ENCODE measurements around the gene FAM47E. TPM values are rescaled to one million over a fixed set of nuclear protein-coding genes. Genes with fewer than 3 reads are reported as not detected.

FAM47E gene
- polyA plus RNA-seq, 1 donor = 11.9 TPM

DNA sequence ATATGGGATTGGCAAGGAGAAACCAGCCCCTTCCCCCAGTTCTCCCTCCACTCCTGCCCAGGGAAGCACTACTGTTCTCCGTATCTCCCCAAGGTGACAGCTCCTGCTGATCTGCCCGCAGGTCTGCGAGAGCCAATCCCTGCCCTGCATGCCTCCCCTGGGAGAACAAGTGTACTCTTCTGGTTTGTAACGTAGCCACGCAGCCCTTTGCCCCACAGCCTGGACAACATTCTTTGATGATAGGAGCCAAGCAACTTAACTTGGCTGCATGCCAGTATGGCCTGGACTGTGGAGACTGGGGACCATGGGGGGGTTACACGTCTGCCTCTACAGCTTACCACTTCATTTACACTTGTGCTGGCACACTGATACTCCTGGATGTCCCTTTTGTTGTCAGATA, 57.0 kb downstream of the FAM47E start:
- H3K27me3 ChIP-seq (ENCODE audit: control insufficient read depth, insufficient read depth, low read length) = no peaks in the 10 kb centered on the region

DNA sequence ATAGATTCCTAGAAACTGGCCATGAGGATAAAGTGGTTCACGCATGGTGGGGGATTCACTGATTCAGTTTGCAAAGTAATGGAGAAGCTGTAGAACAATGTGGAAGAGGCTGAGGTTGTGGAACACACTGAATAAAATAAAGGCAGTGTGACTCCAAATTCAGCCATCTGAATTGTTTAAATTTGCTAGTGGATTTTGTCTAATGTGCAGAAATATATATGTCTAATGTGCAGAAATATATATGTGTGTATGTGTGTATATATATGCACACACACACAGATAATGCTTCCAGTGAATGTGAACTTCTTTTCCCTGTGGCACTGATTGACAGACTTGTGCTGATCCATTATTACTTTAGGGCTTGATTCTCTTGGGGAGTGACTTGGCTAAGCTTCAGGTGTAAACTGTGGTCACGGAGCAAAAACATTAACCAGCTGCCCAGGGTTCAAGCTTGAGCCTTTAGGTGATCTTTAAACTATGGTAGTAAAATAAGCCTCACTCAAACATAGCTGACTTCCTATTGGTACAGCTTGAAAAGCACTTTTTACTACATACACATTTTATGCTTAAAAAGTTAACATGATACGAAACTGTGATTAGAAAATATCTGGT, 58.5 kb downstream of the FAM47E start:
- H3K9me3 ChIP-seq (ENCODE audit: control insufficient read depth, low read depth, low read length) = no peaks in the 10 kb centered on the region
- peaks cover 37% of the 10 kb centered on the region for H3K4me1 ChIP-seq (ENCODE audit: control insufficient read depth, insufficient read depth, low read length)
- H3K36me3 ChIP-seq (ENCODE audit: control insufficient read depth, insufficient read depth, low read length) = peaks cover 10% of the 10 kb centered on the region
- peak; percentile 23 to 55 for DNase-seq
- no peak overlapping the region for H3K4me3 ChIP-seq (ENCODE audit: low read length)
- H3K27ac ChIP-seq (ENCODE audit: low read length) = peak overlapping the region; percentile 67
- no peaks in the 10 kb centered on the region for H3K27me3 ChIP-seq (ENCODE audit: control insufficient read depth, insufficient read depth, low read length)
- WGBS (ENCODE audit: insufficient coverage, low lambda C conversion rate) = 40% methylated on average over 1 of the region's 3 CpGs

More for the DNA sequence above, 57.0 kb downstream of the FAM47E start:
- Histone ChIP-seq H3K36me3 (ENCODE audit: control insufficient read depth, insufficient read depth, low read length) (peaks cover 10% of the 10 kb centered on the region), H3K27ac (ENCODE audit: low read length) (peak overlapping the region; percentile 98), H3K4me3 (ENCODE audit: low read length) (no peak overlapping the region), H3K4me1 (ENCODE audit: control insufficient read depth, insufficient read depth, low read length) (peaks cover 42% of the 10 kb centered on the region), H3K9me3 (ENCODE audit: control insufficient read depth, low read depth, low read length) (no peaks in the 10 kb centered on the region)
- peak; percentile 85 to 90 for DNase-seq
- WGBS (ENCODE audit: insufficient coverage, low lambda C conversion rate) = no CpG with 5 or more reads among the region's 6 CpGs

DNA sequence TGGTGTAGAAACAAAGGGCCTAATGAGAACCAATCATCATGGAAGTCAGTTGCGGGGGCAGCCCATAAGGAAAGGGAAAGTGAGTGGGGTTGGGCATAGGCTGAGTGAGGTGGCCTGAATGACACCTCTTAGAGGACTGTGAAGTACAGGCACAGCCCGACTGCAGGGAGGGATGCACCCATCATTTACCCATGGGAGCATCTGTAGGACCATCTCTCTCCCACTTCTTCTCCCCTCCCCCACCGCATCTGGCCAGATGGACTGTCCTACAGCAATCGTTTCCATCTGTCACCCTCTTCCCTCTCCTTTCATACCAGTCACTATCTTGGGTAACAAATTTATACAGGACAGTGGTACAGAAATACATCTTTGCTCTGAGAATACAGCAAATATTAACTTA, 59.2 kb downstream of the FAM47E start:
- Histone ChIP-seq H3K9me3 (ENCODE audit: control insufficient read depth, low read depth, low read length) (no peaks in the 10 kb centered on the region), H3K4me3 (ENCODE audit: low read length) (no peak overlapping the region), H3K4me1 (ENCODE audit: control insufficient read depth, insufficient read depth, low read length) (peaks cover 32% of the 10 kb centered on the region), H3K36me3 (ENCODE audit: control insufficient read depth, insufficient read depth, low read length) (peaks cover 10% of the 10 kb centered on the region), H3K27me3 (ENCODE audit: control insufficient read depth, insufficient read depth, low read length) (no peaks in the 10 kb centered on the region), H3K27ac (ENCODE audit: low read length) (peak overlapping the region; percentile 67)
- DNase-seq = no peak
- 60% methylated on average over 1 of the region's 4 CpGs for WGBS (ENCODE audit: insufficient coverage, low lambda C conversion rate)

DNA sequence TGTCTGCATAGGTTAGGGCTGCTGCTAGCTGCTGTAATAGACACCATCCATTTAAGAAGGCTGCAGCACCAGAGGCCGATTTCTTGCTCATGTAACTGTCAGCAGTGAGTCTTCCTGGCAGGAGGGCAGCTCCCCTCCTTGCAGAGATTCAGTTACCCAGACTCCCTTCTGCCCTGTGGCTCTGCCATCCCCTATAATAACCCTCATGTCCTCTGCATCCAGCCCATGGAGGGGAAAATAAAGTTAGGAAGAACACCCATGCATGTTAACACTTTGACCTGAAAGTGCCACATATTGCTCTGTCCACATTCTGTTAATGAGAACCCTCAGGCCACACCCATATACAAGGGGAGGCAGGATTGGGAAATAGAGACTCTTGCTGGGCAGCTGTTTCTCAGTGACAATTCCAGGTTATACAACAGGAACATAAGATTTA, 60.4 kb downstream of the FAM47E start:
- DNase-seq = peak; percentile 37 to 68

DNA sequence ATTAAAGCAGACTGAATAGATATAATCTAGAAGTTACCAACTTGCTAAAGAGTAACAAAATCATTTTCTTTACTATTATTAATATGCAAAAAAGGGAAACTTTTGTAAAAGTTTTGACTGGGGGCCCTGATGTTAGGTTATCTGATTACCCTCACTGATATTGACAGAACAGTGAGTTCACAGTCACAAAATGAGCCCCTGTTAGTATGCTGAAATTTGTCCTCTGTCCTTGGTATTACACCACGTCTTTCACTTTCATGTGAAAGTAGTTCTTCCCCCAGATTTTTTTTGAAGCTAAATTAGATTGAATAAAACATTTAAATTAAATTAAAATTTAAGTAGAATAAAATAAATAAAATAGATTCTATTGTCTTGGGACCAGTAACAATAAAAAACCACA, 60.9 kb downstream of the FAM47E start:
- Histone ChIP-seq H3K27me3 (ENCODE audit: control insufficient read depth, insufficient read depth, low read length) (no peaks in the 10 kb centered on the region), H3K4me3 (ENCODE audit: low read length) (no peak overlapping the region), H3K36me3 (ENCODE audit: control insufficient read depth, insufficient read depth, low read length) (peaks cover 10% of the 10 kb centered on the region), H3K4me1 (ENCODE audit: control insufficient read depth, insufficient read depth, low read length) (peaks cover 31% of the 10 kb centered on the region), H3K9me3 (ENCODE audit: control insufficient read depth, low read depth, low read length) (peaks cover 8% of the 10 kb centered on the region), H3K27ac (ENCODE audit: low read length) (no peak overlapping the region)
- no peak for DNase-seq
- WGBS (ENCODE audit: insufficient coverage, low lambda C conversion rate) = no CpG with 5 or more reads among the region's 1 CpG

More for the DNA sequence above, 60.4 kb downstream of the FAM47E start:
- Histone ChIP-seq H3K36me3 (ENCODE audit: control insufficient read depth, insufficient read depth, low read length) (peaks cover 10% of the 10 kb centered on the region), H3K4me3 (ENCODE audit: low read length) (no peak overlapping the region), H3K4me1 (ENCODE audit: control insufficient read depth, insufficient read depth, low read length) (peaks cover 32% of the 10 kb centered on the region), H3K27ac (ENCODE audit: low read length) (no peak overlapping the region), H3K27me3 (ENCODE audit: control insufficient read depth, insufficient read depth, low read length) (no peaks in the 10 kb centered on the region), H3K9me3 (ENCODE audit: control insufficient read depth, low read depth, low read length) (peaks cover 6% of the 10 kb centered on the region)
- no CpG with 5 or more reads among the region's 1 CpG for WGBS (ENCODE audit: insufficient coverage, low lambda C conversion rate)

DNA sequence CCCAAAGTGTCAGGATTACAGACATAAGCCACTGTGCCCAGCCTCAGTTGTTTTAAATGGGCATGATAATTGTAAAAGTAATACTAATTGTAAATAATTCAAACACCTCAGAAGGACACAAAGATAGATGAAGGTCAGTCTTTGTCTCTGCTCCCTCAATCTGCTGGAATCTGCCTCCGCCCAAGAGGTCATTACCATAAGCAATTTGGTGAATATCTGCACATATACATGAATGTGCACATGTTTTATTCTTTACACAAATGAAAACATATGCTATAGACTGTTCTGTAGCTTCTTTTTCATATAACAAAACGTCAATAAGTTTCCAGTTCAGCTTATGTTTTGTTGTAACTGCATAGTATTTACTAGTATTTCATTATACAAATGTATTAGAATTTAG, 62.0 kb downstream of the FAM47E start:
- no peak for DNase-seq
- H3K27me3 ChIP-seq (ENCODE audit: control insufficient read depth, insufficient read depth, low read length) = no peaks in the 10 kb centered on the region
- peaks cover 10% of the 10 kb centered on the region for H3K36me3 ChIP-seq (ENCODE audit: control insufficient read depth, insufficient read depth, low read length)
- H3K27ac ChIP-seq (ENCODE audit: low read length) = no peak overlapping the region
- H3K4me1 ChIP-seq (ENCODE audit: control insufficient read depth, insufficient read depth, low read length) = peaks cover 24% of the 10 kb centered on the region
- H3K9me3 ChIP-seq (ENCODE audit: control insufficient read depth, low read depth, low read length) = peaks cover 8% of the 10 kb centered on the region
- WGBS (ENCODE audit: insufficient coverage, low lambda C conversion rate) = 75% methylated on average over 1 of the region's 2 CpGs
- no peak overlapping the region for H3K4me3 ChIP-seq (ENCODE audit: low read length)

DNA sequence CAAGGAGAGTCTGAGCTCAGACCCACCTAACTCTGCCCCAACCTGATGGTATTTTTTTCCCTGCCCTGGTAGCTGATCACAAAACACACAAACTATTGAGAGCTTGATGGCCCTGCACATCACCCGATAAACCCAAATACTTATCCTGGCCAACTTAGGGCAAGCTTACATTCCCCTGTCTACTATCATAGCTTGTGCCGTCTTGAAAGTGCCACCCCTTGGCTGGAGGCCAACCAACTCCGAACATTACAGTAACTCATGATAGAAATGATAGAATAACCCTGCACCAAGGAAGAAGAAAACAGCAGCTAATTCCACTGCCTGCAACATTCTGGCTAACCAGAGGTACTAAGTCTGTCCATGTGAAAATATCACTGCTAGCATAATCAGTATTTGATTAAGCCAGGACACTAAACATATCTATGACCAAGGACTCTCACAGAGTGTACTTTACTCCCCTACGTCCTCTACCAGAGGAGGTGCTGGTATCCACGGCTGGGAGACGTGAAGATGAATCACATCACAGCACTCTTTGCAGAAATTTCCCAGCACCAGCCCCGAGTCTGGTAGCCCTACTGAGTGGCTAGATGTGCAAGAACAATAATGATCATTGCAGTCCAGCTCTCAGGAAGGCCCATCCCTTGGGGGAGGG, 63.9 kb downstream of the FAM47E start:
- Histone ChIP-seq H3K9me3 (ENCODE audit: control insufficient read depth, low read depth, low read length) (peaks cover 8% of the 10 kb centered on the region), H3K4me1 (ENCODE audit: control insufficient read depth, insufficient read depth, low read length) (peaks cover 10% of the 10 kb centered on the region), H3K36me3 (ENCODE audit: control insufficient read depth, insufficient read depth, low read length) (no peaks in the 10 kb centered on the region), H3K27me3 (ENCODE audit: control insufficient read depth, insufficient read depth, low read length) (no peaks in the 10 kb centered on the region), H3K4me3 (ENCODE audit: low read length) (no peak overlapping the region), H3K27ac (ENCODE audit: low read length) (no peak overlapping the region)
- no peak for DNase-seq
- no CpG with 5 or more reads among the region's 7 CpGs for WGBS (ENCODE audit: insufficient coverage, low lambda C conversion rate)

DNA sequence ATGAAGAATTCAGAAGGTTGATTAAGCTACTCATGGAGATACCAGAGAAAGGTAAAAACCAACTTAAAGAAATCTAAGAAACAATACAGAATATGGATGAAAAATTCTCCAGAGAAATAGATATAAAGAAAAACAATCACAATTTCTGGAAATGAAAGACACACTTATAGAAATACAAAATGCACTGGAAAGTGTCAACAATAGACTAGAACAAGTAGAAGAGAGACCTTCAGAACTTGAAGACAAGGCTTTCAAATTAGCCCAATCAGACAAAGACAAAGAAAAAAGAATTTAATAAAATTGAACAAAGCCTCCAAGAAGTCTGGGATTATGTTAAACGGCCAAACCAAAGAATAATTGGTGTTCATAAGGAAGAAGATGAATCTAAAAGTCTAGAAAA, 64.6 kb downstream of the FAM47E start:
- Histone ChIP-seq H3K9me3 (ENCODE audit: control insufficient read depth, low read depth, low read length) (peaks cover 8% of the 10 kb centered on the region), H3K36me3 (ENCODE audit: control insufficient read depth, insufficient read depth, low read length) (no peaks in the 10 kb centered on the region), H3K27me3 (ENCODE audit: control insufficient read depth, insufficient read depth, low read length) (no peaks in the 10 kb centered on the region), H3K4me3 (ENCODE audit: low read length) (no peak overlapping the region), H3K27ac (ENCODE audit: low read length) (no peak overlapping the region), H3K4me1 (ENCODE audit: control insufficient read depth, insufficient read depth, low read length) (peaks cover 6% of the 10 kb centered on the region)
- no peak for DNase-seq
- 100% methylated on average over 1 of the region's 1 CpG for WGBS (ENCODE audit: insufficient coverage, low lambda C conversion rate)

DNA sequence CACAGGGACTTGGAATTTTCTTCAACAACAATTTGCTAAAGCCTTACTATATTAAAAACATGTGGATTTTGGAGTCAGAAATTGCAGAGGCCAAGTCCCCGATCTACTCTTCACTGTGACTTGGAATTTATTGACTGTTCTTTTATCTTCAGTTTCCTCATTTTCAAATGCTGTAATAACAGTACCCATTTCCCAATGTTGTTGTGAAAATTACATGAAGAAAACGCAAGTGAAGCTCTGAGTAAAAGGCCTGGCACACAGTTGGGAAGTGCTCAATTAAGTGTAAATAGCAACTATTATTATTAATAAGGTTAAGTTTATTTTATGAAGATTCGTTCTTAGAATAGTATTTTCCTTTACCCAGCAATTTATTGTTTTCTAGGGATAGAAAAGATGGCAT, 70.7 kb downstream of the FAM47E start:
- Histone ChIP-seq H3K27me3 (ENCODE audit: control insufficient read depth, insufficient read depth, low read length) (no peaks in the 10 kb centered on the region), H3K9me3 (ENCODE audit: control insufficient read depth, low read depth, low read length) (peaks cover 9% of the 10 kb centered on the region), H3K4me3 (ENCODE audit: low read length) (no peak overlapping the region), H3K36me3 (ENCODE audit: control insufficient read depth, insufficient read depth, low read length) (no peaks in the 10 kb centered on the region), H3K27ac (ENCODE audit: low read length) (no peak overlapping the region), H3K4me1 (ENCODE audit: control insufficient read depth, insufficient read depth, low read length) (no peaks in the 10 kb centered on the region)
- no peak for DNase-seq
- 90% methylated on average over 3 of the region's 3 CpGs for WGBS (ENCODE audit: insufficient coverage, low lambda C conversion rate)

DNA sequence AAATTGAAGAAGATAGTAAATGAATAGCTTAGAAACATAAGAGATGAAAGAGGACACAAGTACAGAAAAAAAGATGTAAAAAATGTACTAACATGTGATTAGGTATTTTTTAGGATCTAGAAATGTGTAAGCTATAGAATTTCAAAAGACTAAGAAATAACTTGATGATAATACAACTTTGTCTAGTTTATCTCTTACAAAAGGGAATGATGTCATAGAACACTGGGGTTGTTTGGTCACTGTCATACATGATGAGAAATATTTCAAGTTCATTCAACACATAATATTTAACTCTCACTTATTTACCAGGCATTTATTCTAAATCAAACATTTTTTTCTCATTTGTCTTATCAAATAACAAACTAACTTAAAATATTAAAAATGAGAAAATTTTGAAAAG, 73.6 kb downstream of the FAM47E start:
- no peak for DNase-seq
- Histone ChIP-seq H3K4me1 (ENCODE audit: control insufficient read depth, insufficient read depth, low read length) (no peaks in the 10 kb centered on the region), H3K36me3 (ENCODE audit: control insufficient read depth, insufficient read depth, low read length) (no peaks in the 10 kb centered on the region), H3K27me3 (ENCODE audit: control insufficient read depth, insufficient read depth, low read length) (no peaks in the 10 kb centered on the region), H3K9me3 (ENCODE audit: control insufficient read depth, low read depth, low read length) (peaks cover 9% of the 10 kb centered on the region), H3K4me3 (ENCODE audit: low read length) (no peak overlapping the region), H3K27ac (ENCODE audit: low read length) (no peak overlapping the region)

DNA sequence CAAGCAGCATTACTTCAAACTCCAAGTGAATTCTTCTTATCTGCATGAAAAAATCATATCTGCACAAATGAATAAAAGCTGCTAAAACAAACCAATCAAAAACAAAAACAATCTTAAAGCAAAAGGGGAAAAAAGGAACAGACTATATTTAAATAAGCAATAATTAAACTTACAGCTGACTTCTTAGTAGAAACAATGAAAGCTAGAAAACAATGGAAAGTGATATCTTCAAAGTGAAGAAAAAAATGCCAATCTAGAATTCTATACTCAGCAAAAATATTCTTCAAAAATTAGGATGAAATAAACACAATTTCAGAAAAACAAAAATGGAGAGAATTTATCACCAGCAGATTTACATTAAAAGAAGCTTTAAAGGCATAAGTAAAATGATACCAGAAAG, 75.0 kb downstream of the FAM47E start:
- H3K36me3 ChIP-seq (ENCODE audit: control insufficient read depth, insufficient read depth, low read length) = no peaks in the 10 kb centered on the region
- H3K9me3 ChIP-seq (ENCODE audit: control insufficient read depth, low read depth, low read length) = peaks cover 9% of the 10 kb centered on the region
- H3K27ac ChIP-seq (ENCODE audit: low read length) = no peak overlapping the region
- DNase-seq = no peak
- no peaks in the 10 kb centered on the region for H3K27me3 ChIP-seq (ENCODE audit: control insufficient read depth, insufficient read depth, low read length)
- H3K4me1 ChIP-seq (ENCODE audit: control insufficient read depth, insufficient read depth, low read length) = no peaks in the 10 kb centered on the region
- no peak overlapping the region for H3K4me3 ChIP-seq (ENCODE audit: low read length)
